PFSK-1 (cell line): ENCODE results near the gene LZTFL1.

Experiments
- POLR2AphosphoS5 ChIP-seq: IDR thresholded peaks from 2 replicates; pipeline ENCODE4 v1.6.1; 2012; ENCODE audit warnings: low read depth, mild to moderate bottlenecking, control low read depth, low read length, moderate library complexity
- SIN3A ChIP-seq: IDR thresholded peaks from 2 replicates; pipeline ENCODE4 v1.6.1; 2012; ENCODE audit warnings: mild to moderate bottlenecking, low read length, moderate library complexity, borderline replicate concordance; ENCODE audit not compliant: insufficient read depth
- TAF1 ChIP-seq: IDR thresholded peaks from 2 replicates; pipeline ENCODE4 v1.6.1; 2012; ENCODE audit warnings: low read length, control low read depth, borderline replicate concordance; ENCODE audit not compliant: insufficient read depth

DNA sequence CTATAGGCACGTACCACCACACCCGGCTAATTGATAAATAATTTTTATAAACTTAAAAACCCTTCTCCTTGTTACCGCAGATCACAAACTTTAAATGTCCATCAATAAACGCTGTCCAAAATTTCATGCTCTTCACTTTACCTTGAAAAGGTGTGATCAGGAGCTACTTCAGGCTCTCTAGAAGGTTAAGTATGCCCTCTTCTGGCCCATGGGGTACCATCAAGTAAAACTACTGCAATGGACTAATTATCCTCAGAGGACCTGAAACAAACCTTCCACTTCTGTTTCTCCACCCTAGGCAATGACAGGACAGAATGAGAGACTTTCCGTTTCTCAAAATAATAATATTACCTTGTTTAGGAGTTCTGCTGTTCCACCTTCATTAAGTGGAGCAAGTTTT, 9.2 kb downstream of the LZTFL1 start:
- TF ChIP-seq POLR2AphosphoS5 (no peak), SIN3A (no peak), TAF1 (no peak)
